B cell (primary cell): ENCODE results near the gene SUGCT. TPM values are rescaled to one million over a fixed set of nuclear protein-coding genes. Genes with fewer than 3 reads are reported as not detected.

Experiments
- ATAC-seq: fragments of 200-7000 bp; cut with Tn5 transposase; one replicate; pipeline ENCODE4 v1.10.0; 2021; ENCODE audit warnings: low read depth, mild to moderate bottlenecking, moderate number of reproducible peaks, moderate library complexity
- CTCF ChIA-PET: fragments of 350-600 bp; sonication (Branson Sonifier 250); formaldehyde crosslinking; loops from one replicate; lab custom pipeline; 2021; ENCODE audit warnings: antibody characterized with exemption, inconsistent platforms; lab: Charles Lee
- POLR2A ChIA-PET: fragments of 350-600 bp; sonication (Branson Sonifier 250); formaldehyde crosslinking; loops from one replicate; lab custom pipeline; 2021; ENCODE audit warnings: antibody characterized with exemption; lab: Charles Lee
- DNase-seq: peaks from one replicate; pipeline ENCODE4 v3.0.0; 2013
- H2AFZ ChIP-seq: 2 replicates; pipeline ENCODE4 v1.6.1; 2012; ENCODE audit warnings: mild to moderate bottlenecking, low read depth, low read length; ENCODE audit not compliant: insufficient read depth, poor library complexity, severe bottlenecking
- H3K27ac ChIP-seq, 2 donors: 1 replicate in 1 of 2; 2 replicates in 1 of 2; pipeline ENCODE4 v1.5.1; 2012 to 2013; ENCODE audit warnings: low read length in 2 of 2, mild to moderate bottlenecking in 2 of 2, moderate library complexity in 1 of 2
- H3K27me3 ChIP-seq, 4 experiments: fragments of 200-600 bp in 1 of 4; sonication (generic) in 1 of 4; replicated peaks in 1 of 4; 1 replicate in 2 of 4; 2 replicates in 2 of 4; pipeline versions ENCODE4 v1.6.1 to v1.7.0; 2013 to 2016; ENCODE audit warnings: low read length in 3 of 4, mild to moderate bottlenecking in 2 of 4, mixed read lengths in 1 of 4, moderate library complexity in 1 of 4; ENCODE audit not compliant: insufficient read depth in 4 of 4, control insufficient read depth in 3 of 4; ENCODE audit errors: control extremely low read depth in 1 of 4
- H3K36me3 ChIP-seq, 2 experiments: replicated peaks in 1 of 2; 1 replicate in 1 of 2; 2 replicates in 1 of 2; pipeline versions ENCODE4 v1.6.1 to v1.7.1; 2013; ENCODE audit warnings: low read length in 1 of 2; ENCODE audit not compliant: insufficient read depth in 2 of 2, control insufficient read depth in 1 of 2; ENCODE audit errors: control extremely low read depth in 1 of 2, extremely low read depth in 1 of 2
- H3K4me1 ChIP-seq, 2 donors: fragments of 200-600 bp in 1 of 2; sonication (generic) in 1 of 2; 1 replicate in 1 of 2; 2 replicates in 1 of 2; pipeline versions ENCODE4 v1.5.1 to v1.6.1; 2013 to 2017; ENCODE audit warnings: low read length in 2 of 2; ENCODE audit not compliant: control insufficient read depth in 2 of 2, insufficient read depth in 2 of 2
- H3K4me2 ChIP-seq: replicated peaks from 2 replicates; pipeline ENCODE3; 2012; ENCODE audit warnings: mild to moderate bottlenecking, low read depth, low read length; ENCODE audit not compliant: poor library complexity, severe bottlenecking
- H3K4me3 ChIP-seq, 5 experiments: fragments of 200-600 bp in 1 of 5; sonication (generic) in 1 of 5; 1 replicate in 3 of 5; 2 replicates in 2 of 5; pipeline versions ENCODE4 v1.5.1 to v1.7.0; 2011 to 2016; ENCODE audit warnings: low read length in 4 of 5, mild to moderate bottlenecking in 4 of 5, low read depth in 2 of 5, control low read depth in 1 of 5, moderate library complexity in 1 of 5; ENCODE audit not compliant: insufficient read depth in 1 of 5; ENCODE audit errors: control extremely low read depth in 1 of 5, extremely low read depth in 1 of 5
- H3K79me2 ChIP-seq: fragments of 200-600 bp; sonication (generic); one replicate; pipeline ENCODE4 v1.6.0; 2016; ENCODE audit warnings: low read length; ENCODE audit not compliant: control insufficient read depth, insufficient read depth
- H3K9ac ChIP-seq: fragments of 200-600 bp; sonication (generic); 2 replicates; pipeline ENCODE4 v1.6.1; 2017; ENCODE audit warnings: mild to moderate bottlenecking, low read length, moderate library complexity
- H3K9me3 ChIP-seq, 3 donors: one replicate each; pipeline versions ENCODE4 v1.6.1 to v1.7.1; 2013; ENCODE audit warnings: low read length in 2 of 3; ENCODE audit not compliant: control insufficient read depth in 2 of 3, insufficient read depth in 1 of 3; ENCODE audit errors: control extremely low read depth in 1 of 3
- H4K20me1 ChIP-seq: 2 replicates; pipeline ENCODE4 v1.6.0; 2012; ENCODE audit warnings: mild to moderate bottlenecking, low read length; ENCODE audit not compliant: insufficient read depth, control insufficient read depth, poor library complexity, severe bottlenecking
- H3K27ac Mint-ChIP-seq: one replicate; pipeline ENCODE4 v1.8.0; 2021; ENCODE audit warnings: mixed read lengths
- H3K27me3 Mint-ChIP-seq: one replicate; pipeline ENCODE4 v1.8.0; 2021; ENCODE audit warnings: mixed read lengths
- H3K4me1 Mint-ChIP-seq: one replicate; pipeline ENCODE4 v1.8.0; 2021; ENCODE audit warnings: mixed read lengths
- H3K4me3 Mint-ChIP-seq: one replicate; pipeline ENCODE4 v1.8.0; 2021; ENCODE audit warnings: mixed read lengths
- H3K9me3 Mint-ChIP-seq: one replicate; pipeline ENCODE4 v1.8.0; 2022; ENCODE audit warnings: mixed read lengths; ENCODE audit not compliant: insufficient read depth
- CTCF ChIP-seq: fragments of 200-600 bp; IDR thresholded peaks from one replicate; pipeline ENCODE4 v1.8.0; 2022; ENCODE audit warnings: antibody characterized with exemption, mild to moderate bottlenecking
- EZH2 ChIP-seq: IDR thresholded peaks from 2 replicates; pipeline ENCODE4 v1.6.1; 2012; ENCODE audit warnings: borderline replicate concordance, low read depth, mild to moderate bottlenecking, moderate library complexity, low read length; ENCODE audit not compliant: insufficient read depth, poor library complexity, severe bottlenecking
- WGBS: methylation state at CpG from one replicate; pipeline ENCODE4 v1.1.5; 2013; ENCODE audit warnings: missing lambda C conversion rate; ENCODE audit not compliant: insufficient coverage; 5-methylcytosine and 5-hydroxymethylcytosine counted together
- intact Hi-C: fragments of 100-400 bp; cut with micrococcal nuclease; formaldehyde crosslinking; loops from one replicate; pipeline ENCODE4 v1.10.0; 2022
- polyA plus RNA-seq: library from polyadenylated mRNA; depleted of rRNA; stranded (reverse); fragments of >200 nt; gene quantifications from 2 replicates; pipeline ENCODE4 v1.2.3, GENCODE V29; 2012
- total RNA-seq, 2 donors: library from RNA; stranded (reverse); fragments of 120-200 nt in 1 of 2; gene quantifications; 1 replicate in 1 of 2; 2 replicates in 1 of 2; pipeline versions ENCODE4 v1.2.3 to v1.2.4, GENCODE V29; 2013 to 2022

SUGCT gene
- total and polyA plus RNA-seq, 2 donors (not counting 1 experiment from before 2014, with no cell fraction given), result 0.19 to 0.86 TPM

GRCh38 chr7:40584667-40585433, 450.0 kb downstream of the SUGCT start:
- no peak overlapping the region for H3K4me2 ChIP-seq
- Mint-ChIP-seq H3K4me1 (no peaks in the 10 kb centered on the region), H3K9me3 (no peaks in the 10 kb centered on the region), H3K4me3 (no peak overlapping the region), H3K27me3 (no peaks in the 10 kb centered on the region), H3K27ac (no peak overlapping the region)
- no peaks in the 10 kb centered on the region for H3K79me2 ChIP-seq
- POLR2A ChIA-PET, result no interaction called here
- no peak for DNase-seq
- intact Hi-C loops, result no loop called here
- H3K36me3 ChIP-seq, result no peaks in the 10 kb centered on the region
- no peaks in the 10 kb centered on the region for H3K4me1 ChIP-seq
- CTCF ChIA-PET, result no interaction called here
- H3K27me3 ChIP-seq, result no peaks in the 10 kb centered on the region
- no peaks in the 10 kb centered on the region for H4K20me1 ChIP-seq
- no peak overlapping the region for H2AFZ ChIP-seq
- 57% methylated on average over 1 of the region's 4 CpGs for WGBS
- H3K9ac ChIP-seq, result no peak overlapping the region
- no peak for ATAC-seq
- no peaks in the 10 kb centered on the region for H3K9me3 ChIP-seq
- H3K27ac ChIP-seq, result no peak overlapping the region
- no peak overlapping the region for H3K4me3 ChIP-seq
- no peak for TF ChIP-seq EZH2
- no peak for TF ChIP-seq CTCF

- TF ChIP-seq CTCF (no peak), EZH2 (no peak)
- intact Hi-C loops, result no loop called here
- H3K4me1 Mint-ChIP-seq, result no peaks in the 10 kb centered on the region
- ATAC-seq (no peak), DNase-seq (no peak)
- Histone ChIP-seq H3K36me3 (no peaks in the 10 kb centered on the region), H3K27ac (no peak overlapping the region), H4K20me1 (no peaks in the 10 kb centered on the region), H2AFZ (no peak overlapping the region), H3K9ac (no peak overlapping the region), H3K4me2 (no peak overlapping the region), H3K27me3 (no peaks in the 10 kb centered on the region), H3K4me3 (no peak overlapping the region), H3K79me2 (no peaks in the 10 kb centered on the region), H3K4me1 (no peaks in the 10 kb centered on the region), H3K9me3 (no peaks in the 10 kb centered on the region)
- no peaks in the 10 kb centered on the region for H3K27me3 Mint-ChIP-seq
- H3K4me3 Mint-ChIP-seq, result no peak overlapping the region
- WGBS, result no CpG with 5 or more reads among the region's 1 CpG
- ChIA-PET CTCF (no interaction called here), POLR2A (no interaction called here)
- H3K27ac Mint-ChIP-seq, result no peak overlapping the region
- no peaks in the 10 kb centered on the region for H3K9me3 Mint-ChIP-seq
These were observed 451.4 kb downstream of the SUGCT start for GRCh38 chr7:40586197-40586596.
